HepG2 (cell line): ENCODE measurements around the gene BTBD19. TPM values are rescaled to one million over a fixed set of nuclear protein-coding genes. Genes with fewer than 3 reads are reported as not detected.

Experiments
- DMTF1 ChIP-seq: sonication (generic); formaldehyde crosslinking; IDR thresholded peaks from 2 replicates; pipeline ENCODE4 v1.4.0; 2020; ENCODE audit warnings: mild to moderate bottlenecking, missing genetic modification reagents
- MAX ChIP-seq: IDR thresholded peaks from 2 replicates; pipeline ENCODE4 v1.6.1; 2012; ENCODE audit warnings: inconsistent platforms
- NPAS2 ChIP-seq: sonication (generic); formaldehyde crosslinking; IDR thresholded peaks from 2 replicates; pipeline ENCODE4 v1.8.0; 2022; ENCODE audit warnings: mild to moderate bottlenecking, missing genetic modification reagents, borderline replicate concordance
- NR2F6 ChIP-seq, 2 experiments: IDR thresholded peaks; 2 replicates each; pipeline ENCODE4 v1.6.1; 2016; ENCODE audit warnings: antibody characterized with exemption in 1 of 2, mild to moderate bottlenecking in 1 of 2
- PAF1 ChIP-seq: IDR thresholded peaks from 2 replicates; pipeline ENCODE4 v1.6.1; 2016; ENCODE audit warnings: missing genetic modification reagents, missing compliant biosample characterization
- RBFOX2 ChIP-seq: fragments of 200-400 bp; formaldehyde crosslinking; IDR thresholded peaks from 2 replicates; pipeline ENCODE4 v1.6.1; 2017; ENCODE audit warnings: low read depth, mild to moderate bottlenecking, low read length
- ZNF224 ChIP-seq: sonication (generic); formaldehyde crosslinking; IDR thresholded peaks from 2 replicates; pipeline ENCODE4 v1.5.0; 2020; ENCODE audit warnings: mild to moderate bottlenecking, missing genetic modification reagents
- ZNF230 ChIP-seq: sonication (generic); formaldehyde crosslinking; IDR thresholded peaks from 2 replicates; pipeline ENCODE4 v1.4.0; 2020; ENCODE audit warnings: mild to moderate bottlenecking, missing genetic modification reagents
- ZNF280D ChIP-seq: sonication (generic); formaldehyde crosslinking; IDR thresholded peaks from 2 replicates; pipeline ENCODE4 v1.5.1; 2020; ENCODE audit warnings: mild to moderate bottlenecking, missing genetic modification reagents
- ZNF30 ChIP-seq: sonication (generic); formaldehyde crosslinking; IDR thresholded peaks from 2 replicates; pipeline ENCODE4 v1.5.0; 2020; ENCODE audit warnings: mild to moderate bottlenecking, missing genetic modification reagents
- ZNF350 ChIP-seq: sonication (generic); formaldehyde crosslinking; IDR thresholded peaks from 2 replicates; pipeline ENCODE4 v1.4.0; 2020; ENCODE audit warnings: mild to moderate bottlenecking, low read depth, missing genetic modification reagents, borderline replicate concordance
- ZNF512B ChIP-seq: sonication (generic); formaldehyde crosslinking; IDR thresholded peaks from 2 replicates; pipeline ENCODE4 v1.5.1; 2020; ENCODE audit warnings: missing genetic modification reagents, mild to moderate bottlenecking, borderline replicate concordance
- ZNF609 ChIP-seq: sonication (generic); formaldehyde crosslinking; IDR thresholded peaks from 2 replicates; pipeline ENCODE4 v1.4.0; 2020; ENCODE audit warnings: mild to moderate bottlenecking, missing genetic modification reagents, borderline replicate concordance
- polyA plus RNA-seq, 8 experiments: library from polyadenylated mRNA; depleted of rRNA in 3 of 8; stranded (reverse) in 7 of 8; unstranded in 1 of 8; fragments of >200 nt; fragmentation: Illumina TruSeq in 4 of 8; extraction: Trizol in 4 of 8; gene quantifications; 2 replicates each; pipeline versions ENCODE4 v1.2.1 to v1.2.3, GENCODE V29; 2011 to 2016; ENCODE audit warnings: low read depth in 4 of 8, missing spikeins in 1 of 8, mixed read lengths in 1 of 8; ENCODE audit not compliant: insufficient read depth in 1 of 8
- total RNA-seq, 5 experiments: library from RNA; depleted of rRNA; stranded (reverse); fragments of >200 nt; fragmentation: Illumina TruSeq; extraction: Trizol; gene quantifications; 2 replicates each; pipeline ENCODE4 v1.2.3, GENCODE V29; 2016; ENCODE audit warnings: low read depth in 1 of 5

Gene BTBD19
- total and polyA plus RNA-seq, 2 of the 13 experiments (the other 11 are each of a cell fraction or from before 2014, with no cell fraction given) = 2.7 to 6.7 TPM

- TF ChIP-seq ZNF512B (CRISPR knock-in tag) = no peak
- 0 out of 2 replicates have a peak, but pooled peaks have one; percentile 79 for TF ChIP-seq DMTF1 (CRISPR knock-in tag)
- TF ChIP-seq ZNF609 = peak; percentile 80
- no peak for TF ChIP-seq ZNF30 (CRISPR knock-in tag)
- TF ChIP-seq PAF1 (CRISPR knock-in tag) = no peak
- TF ChIP-seq ZNF350 (CRISPR knock-in tag) = peak; percentile 91; the same call in 1 of the 2 replicates
- no peak; the same call in 1 of the 2 replicates for TF ChIP-seq ZNF280D (CRISPR knock-in tag)
- peak; percentile 99 for TF ChIP-seq RBFOX2
- peak; percentile 95; the same call in 1 of the 2 replicates for TF ChIP-seq ZNF230
- TF ChIP-seq MAX = peak; percentile 98
- no peak for TF ChIP-seq NPAS2 (CRISPR knock-in tag)
- TF ChIP-seq ZNF224 = peak; percentile 97
- TF ChIP-seq NR2F6 (IDR thresholded peaks at IDR 0.05) = no peak
- TF ChIP-seq NR2F6 (CRISPR knock-in tag; IDR thresholded peaks at IDR 0.05) = peak; percentile 51; the same call in 1 of the 2 replicates
Observed at GRCh38 chr1:44799770-44800584, 8.3 kb upstream of the BTBD19 start, which contains the start of gene PLK3 (continued).
